Tibial artery (tissue), 4 donors: Measurements from ENCODE around the gene IL17RC.

Experiments
- DNase-seq, 2 donors: peaks; one replicate each; pipeline ENCODE4 v3.0.0-alpha.2; 2019
- H3K27ac ChIP-seq, 2 donors: fragments of 200-600 bp; sonication (generic) in 1 of 2; 1 replicate in 1 of 2; 2 replicates in 1 of 2; pipeline ENCODE4 v1.5.1; 2018 to 2019; ENCODE audit warnings: mild to moderate bottlenecking in 1 of 2
- H3K27me3 ChIP-seq, 2 donors: fragments of 200-600 bp; sonication (generic) in 1 of 2; one replicate each; pipeline versions ENCODE4 v1.5.1 to v1.6.0; 2016 to 2019
- H3K36me3 ChIP-seq, 3 donors: fragments of 200-600 bp; sonication (generic) in 2 of 3; one replicate each; pipeline ENCODE4 v1.5.1; 2016 to 2019; ENCODE audit warnings: mild to moderate bottlenecking in 2 of 3
- H3K4me1 ChIP-seq, 4 donors: fragments of 200-600 bp; sonication (generic) in 2 of 4; 1 replicate in 3 of 4; 2 replicates in 1 of 4; pipeline ENCODE4 v1.5.1; 2016 to 2019
- H3K4me3 ChIP-seq, 2 donors: fragments of 200-600 bp; sonication (generic) in 1 of 2; 1 replicate in 1 of 2; 2 replicates in 1 of 2; pipeline ENCODE4 v1.5.1; 2018 to 2019; ENCODE audit warnings: mild to moderate bottlenecking in 2 of 2
- H3K9me3 ChIP-seq, 3 donors: fragments of 200-600 bp; sonication (generic) in 1 of 3; one replicate each; pipeline ENCODE4 v1.5.1; 2016 to 2019
- CTCF ChIP-seq, 2 experiments: fragments of 200-600 bp in 1 of 2; fragments of 450-650 bp in 1 of 2; IDR thresholded peaks; one replicate each; pipeline ENCODE4 v1.5.1; 2017 to 2019; ENCODE audit warnings: antibody characterized with exemption in 2 of 2, mild to moderate bottlenecking in 1 of 2, moderate library complexity in 1 of 2
- intact Hi-C: fragments of 100-400 bp; cut with DNase I; formaldehyde crosslinking; loops from one replicate; pipeline ENCODE4 v1.15.0; 2023; ENCODE audit warnings: low total_unique reads

The IL17RC gene

DNA sequence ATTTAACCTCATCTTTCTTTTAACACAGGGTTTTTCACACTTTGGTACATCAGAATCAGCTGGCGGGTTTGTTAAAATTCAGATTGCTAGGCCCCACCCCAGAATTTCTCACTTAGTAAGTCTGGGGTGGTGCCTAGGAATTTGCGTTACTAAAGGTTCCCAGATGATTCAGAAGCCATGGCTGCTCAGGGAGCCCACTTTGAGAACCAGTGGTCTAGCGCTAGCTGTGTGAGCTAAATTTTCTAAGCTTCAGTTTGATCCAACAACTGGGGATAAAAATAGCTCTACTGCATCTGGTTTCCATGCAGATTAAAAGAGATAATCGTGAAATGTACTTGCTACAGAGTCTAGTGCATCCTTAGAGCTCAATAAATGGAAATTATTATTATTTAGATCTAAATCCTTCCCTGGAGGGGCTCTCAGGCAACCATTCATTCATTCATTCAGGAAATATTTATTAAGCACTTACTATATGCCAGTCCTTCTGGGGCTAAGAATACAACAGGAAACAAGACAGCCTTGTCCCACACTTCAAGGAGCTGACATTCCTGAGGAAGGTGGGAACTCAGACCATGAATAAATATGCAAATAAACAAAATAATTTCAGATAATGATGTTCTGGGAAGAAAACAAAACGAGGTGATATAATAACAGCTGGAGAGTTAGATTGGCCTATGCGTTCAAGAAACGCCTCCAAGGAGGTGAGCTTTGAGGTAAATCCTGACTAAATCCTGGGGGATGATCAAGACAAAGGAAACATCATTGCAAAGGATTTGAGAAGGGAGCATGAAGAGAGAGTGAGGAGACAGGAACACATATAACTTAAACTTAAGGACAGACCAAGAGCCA is 33.0 kb upstream of the IL17RC start:
- intact Hi-C loops, result no loop called here
- H3K27ac ChIP-seq, result no peak overlapping the region
- DNase-seq, result no peak

DNA sequence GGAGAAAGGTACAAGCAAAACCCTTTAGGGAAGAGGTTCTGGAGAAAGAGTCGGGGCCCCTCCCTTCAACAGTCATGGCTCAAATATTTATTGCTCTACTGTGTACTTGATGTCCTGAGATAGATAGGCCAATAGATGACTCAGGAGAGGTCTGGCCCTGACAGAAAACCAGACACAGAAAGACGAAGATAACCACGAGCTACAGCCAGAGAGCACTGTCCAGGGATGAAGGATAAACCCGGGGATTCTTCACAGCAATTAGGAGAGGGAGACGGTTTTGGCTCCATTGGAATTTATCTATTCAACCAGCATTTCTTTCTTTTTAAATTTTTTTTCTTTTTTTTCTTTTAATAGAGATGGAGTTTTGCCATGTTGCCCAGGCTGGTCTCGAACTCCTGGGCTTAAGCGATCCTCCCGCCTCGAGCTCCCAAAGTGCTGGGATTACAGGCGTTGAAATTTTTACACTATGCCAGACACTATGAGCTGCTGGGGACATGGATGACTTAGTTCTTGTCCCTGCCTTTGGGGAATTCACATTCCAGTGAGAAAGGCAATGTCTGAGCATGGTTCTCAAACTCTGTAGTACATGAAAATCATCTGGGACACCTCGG is 32.2 kb upstream of the IL17RC start:
- no peaks in the 10 kb centered on the region for H3K36me3 ChIP-seq
- intact Hi-C loops, result no loop called here
- no peak for DNase-seq
- no peak for TF ChIP-seq CTCF (IDR thresholded peaks at IDR 0.05)
- H3K9me3 ChIP-seq, result no peaks in the 10 kb centered on the region
- no peak overlapping the region for H3K27ac ChIP-seq
- no peaks in the 10 kb centered on the region for H3K27me3 ChIP-seq
- no peak overlapping the region for H3K4me3 ChIP-seq
- H3K4me1 ChIP-seq, result no peaks in the 10 kb centered on the region

More for the DNA sequence above, 33.0 kb upstream of the IL17RC start:
- Histone ChIP-seq H3K9me3 (no peaks in the 10 kb centered on the region), H3K4me1 (no peaks in the 10 kb centered on the region), H3K36me3 (no peaks in the 10 kb centered on the region), H3K4me3 (no peak overlapping the region), H3K27me3 (no peaks in the 10 kb centered on the region)
- TF ChIP-seq CTCF (IDR thresholded peaks at IDR 0.05), result no peak

GRCh38 chr3:9886328-9886727 is 30.6 kb upstream of the IL17RC start:
- Histone ChIP-seq H3K36me3 (no peaks in the 10 kb centered on the region), H3K9me3 (no peaks in the 10 kb centered on the region), H3K27me3 (no peaks in the 10 kb centered on the region), H3K4me3 (no peak overlapping the region), H3K4me1 (peaks cover 0 to 8% (median 5%) of the 10 kb centered on the region in 4 donors), H3K27ac (no peak overlapping the region)
- no peak for TF ChIP-seq CTCF (IDR thresholded peaks at IDR 0.05)
- DNase-seq, result no peak
- intact Hi-C loops, result no loop called here

DNA sequence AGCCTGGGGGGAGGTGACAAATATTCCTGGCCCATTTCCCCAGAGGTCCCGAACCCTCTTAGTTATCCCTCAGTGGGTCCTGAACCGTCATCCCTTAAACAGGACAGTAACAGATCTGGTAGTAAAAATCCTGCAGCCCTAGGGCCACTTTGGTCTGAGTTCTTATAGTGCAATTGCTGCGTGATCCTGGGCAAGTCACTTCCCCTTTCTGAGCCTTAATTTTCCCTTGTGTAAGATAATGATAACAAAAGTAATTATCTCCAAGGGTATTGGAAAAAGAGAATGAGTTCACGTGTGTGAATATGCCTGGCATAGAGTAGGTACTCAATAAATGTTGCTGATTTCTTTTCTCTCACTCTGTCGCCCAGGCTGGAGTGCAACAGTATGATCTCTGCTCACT is 29.4 kb upstream of the IL17RC start:
- no peaks in the 10 kb centered on the region for H3K27me3 ChIP-seq
- H3K27ac ChIP-seq, result no peak overlapping the region
- peaks cover 0 to 1% (median 0%) of the 10 kb centered on the region in 3 donors for H3K36me3 ChIP-seq
- H3K9me3 ChIP-seq, result no peaks in the 10 kb centered on the region
- peaks cover 0 to 16% (median 14%) of the 10 kb centered on the region in 4 donors for H3K4me1 ChIP-seq
- DNase-seq, result no peak
- intact Hi-C loops, result no loop called here
- H3K4me3 ChIP-seq, result no peak overlapping the region
- no peak for TF ChIP-seq CTCF (IDR thresholded peaks at IDR 0.05)

DNA sequence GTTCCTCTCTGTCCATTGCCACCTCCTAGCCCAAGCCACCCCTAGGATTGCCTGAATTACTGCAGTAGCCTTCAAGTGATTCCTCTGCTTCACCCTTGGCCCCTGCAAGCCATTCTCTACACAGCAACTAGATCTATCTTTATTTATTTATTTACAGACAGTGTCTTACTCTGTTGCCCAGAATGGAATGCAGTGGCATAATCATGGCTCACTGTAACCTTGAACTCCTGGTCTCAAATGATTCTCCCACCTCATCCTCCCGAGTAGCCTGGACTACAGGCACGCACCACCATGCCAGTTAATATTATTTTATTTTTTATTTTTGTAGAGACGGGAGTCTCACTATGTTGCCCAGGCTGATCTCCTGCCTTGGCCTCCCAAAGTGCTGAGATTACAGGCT is 28.4 kb upstream of the IL17RC start:
- Histone ChIP-seq H3K27me3 (no peaks in the 10 kb centered on the region), H3K9me3 (no peaks in the 10 kb centered on the region), H3K4me3 (no peak overlapping the region), H3K4me1 (peaks cover 0 to 21% (median 17%) of the 10 kb centered on the region in 4 donors), H3K36me3 (peaks cover 10 to 12% (median 10%) of the 10 kb centered on the region in 3 donors), H3K27ac (no peak overlapping the region)
- intact Hi-C loops, result no loop called here
- no peak for DNase-seq
- no peak for TF ChIP-seq CTCF (IDR thresholded peaks at IDR 0.05)
